Endothelial cell (in vitro differentiated cells): ENCODE measurements around the gene DCT. TPM values are rescaled to one million over a fixed set of nuclear protein-coding genes. Genes with fewer than 3 reads are reported as not detected.

Experiments
- DNase-seq: peaks from one replicate; pipeline ENCODE4 v3.0.0; 2021; ENCODE audit warnings: low spot score
- H3K27ac Mint-ChIP-seq: one replicate; pipeline ENCODE4 v1.8.0; 2021; ENCODE audit warnings: mixed read lengths, inconsistent platforms; ENCODE audit not compliant: unreplicated experiment
- H3K27me3 Mint-ChIP-seq: one replicate; pipeline ENCODE4 v1.8.0; 2021; ENCODE audit warnings: mild to moderate bottlenecking, moderate library complexity, mixed read lengths, inconsistent platforms; ENCODE audit not compliant: unreplicated experiment
- H3K36me3 Mint-ChIP-seq: one replicate; pipeline ENCODE4 v1.8.0; 2021; ENCODE audit warnings: mild to moderate bottlenecking, low read depth, mixed read lengths, inconsistent platforms; ENCODE audit not compliant: unreplicated experiment
- H3K4me1 Mint-ChIP-seq: one replicate; pipeline ENCODE4 v1.8.0; 2021; ENCODE audit warnings: mild to moderate bottlenecking, mixed read lengths, inconsistent platforms; ENCODE audit not compliant: unreplicated experiment
- H3K4me3 Mint-ChIP-seq: one replicate; pipeline ENCODE4 v1.8.0; 2021; ENCODE audit warnings: mild to moderate bottlenecking, mixed read lengths, inconsistent platforms; ENCODE audit not compliant: unreplicated experiment
- H3K9me3 Mint-ChIP-seq: one replicate; pipeline ENCODE4 v1.8.0; 2021; ENCODE audit warnings: mixed read lengths, inconsistent platforms; ENCODE audit not compliant: unreplicated experiment
- total RNA-seq: library from RNA; stranded (reverse); fragmentation: NEBNext Ultra II Directional; extraction: Animal tissue kit (Norgen Biotek cat#: 25700); gene quantifications from one replicate; pipeline ENCODE4 v1.2.1, GENCODE V29; 2021; ENCODE audit not compliant: unreplicated experiment
- TF ChIP-seq, protein P1 (sequence below): fragments of 200-600 bp; sonication (generic); IDR thresholded peaks from one replicate; pipeline ENCODE4 v1.5.0; 2021; ENCODE audit warnings: antibody characterized with exemption; ENCODE audit not compliant: unreplicated experiment

DCT gene
- total RNA-seq, 1 donor from 2014 or later, result not detected

DNA sequence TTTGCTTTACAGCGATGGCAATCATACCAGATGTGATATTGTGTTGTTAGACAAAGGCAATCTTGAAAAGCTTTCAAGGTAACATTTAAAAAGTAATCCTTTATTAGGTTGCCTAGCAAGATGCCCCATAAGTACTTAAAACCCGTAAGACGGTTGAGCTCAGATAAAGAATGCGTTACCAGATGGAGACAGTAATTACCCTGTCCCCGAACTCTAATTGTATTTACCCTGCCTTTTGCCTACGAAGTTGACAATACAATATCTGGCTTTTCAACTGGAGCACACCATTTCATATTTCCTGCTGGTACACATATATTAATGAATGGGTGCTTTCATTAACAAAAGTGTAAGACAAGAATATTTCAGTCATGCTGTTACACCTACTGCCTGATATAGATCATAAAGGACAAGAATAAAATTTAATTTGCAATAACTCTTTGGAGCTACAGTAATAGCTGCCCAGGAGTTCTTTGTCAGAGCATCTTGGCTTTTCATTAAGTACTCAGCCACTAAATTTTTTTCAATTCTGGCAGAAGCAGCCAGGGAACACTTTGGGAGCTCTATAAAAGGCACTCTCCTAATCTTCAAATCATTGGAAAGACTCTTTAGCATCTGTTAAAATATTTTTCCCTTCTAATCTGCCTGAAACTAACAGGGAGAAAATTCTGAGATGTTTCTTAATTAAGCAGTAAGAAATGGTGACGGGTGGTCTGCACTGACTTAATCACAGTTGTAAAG, 63.8 kb downstream of the DCT start:
- peaks cover 6% of the 10 kb centered on the region for H3K4me1 Mint-ChIP-seq
- no peaks in the 10 kb centered on the region for H3K9me3 Mint-ChIP-seq
- H3K36me3 Mint-ChIP-seq, result no peaks in the 10 kb centered on the region
- no peak for DNase-seq
- TF ChIP-seq, protein P1, sequence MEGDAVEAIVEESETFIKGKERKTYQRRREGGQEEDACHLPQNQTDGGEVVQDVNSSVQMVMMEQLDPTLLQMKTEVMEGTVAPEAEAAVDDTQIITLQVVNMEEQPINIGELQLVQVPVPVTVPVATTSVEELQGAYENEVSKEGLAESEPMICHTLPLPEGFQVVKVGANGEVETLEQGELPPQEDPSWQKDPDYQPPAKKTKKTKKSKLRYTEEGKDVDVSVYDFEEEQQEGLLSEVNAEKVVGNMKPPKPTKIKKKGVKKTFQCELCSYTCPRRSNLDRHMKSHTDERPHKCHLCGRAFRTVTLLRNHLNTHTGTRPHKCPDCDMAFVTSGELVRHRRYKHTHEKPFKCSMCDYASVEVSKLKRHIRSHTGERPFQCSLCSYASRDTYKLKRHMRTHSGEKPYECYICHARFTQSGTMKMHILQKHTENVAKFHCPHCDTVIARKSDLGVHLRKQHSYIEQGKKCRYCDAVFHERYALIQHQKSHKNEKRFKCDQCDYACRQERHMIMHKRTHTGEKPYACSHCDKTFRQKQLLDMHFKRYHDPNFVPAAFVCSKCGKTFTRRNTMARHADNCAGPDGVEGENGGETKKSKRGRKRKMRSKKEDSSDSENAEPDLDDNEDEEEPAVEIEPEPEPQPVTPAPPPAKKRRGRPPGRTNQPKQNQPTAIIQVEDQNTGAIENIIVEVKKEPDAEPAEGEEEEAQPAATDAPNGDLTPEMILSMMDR, result no peak
- no peak overlapping the region for H3K27ac Mint-ChIP-seq
- no peaks in the 10 kb centered on the region for H3K27me3 Mint-ChIP-seq
- no peak overlapping the region for H3K4me3 Mint-ChIP-seq

DNA sequence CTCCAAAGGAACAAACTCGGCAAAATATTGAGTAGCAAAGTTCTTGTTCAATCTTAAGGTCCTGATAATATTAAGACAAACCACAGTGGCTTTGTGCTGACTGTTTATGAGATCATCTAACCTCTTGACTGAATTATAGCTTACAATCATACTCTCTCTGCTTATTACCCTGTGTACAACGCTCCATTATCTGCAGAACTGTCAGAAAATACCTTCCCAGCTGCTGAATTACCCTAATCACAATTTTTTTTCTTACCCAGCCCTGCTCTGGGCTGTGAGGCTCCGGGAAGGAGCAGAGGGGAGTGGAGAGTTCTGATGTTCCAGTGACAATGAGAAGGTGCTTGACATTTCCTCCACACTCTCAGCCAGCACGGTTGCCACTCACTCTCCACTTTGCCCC, 64.8 kb downstream of the DCT start:
- H3K4me3 Mint-ChIP-seq, result no peak overlapping the region
- H3K27ac Mint-ChIP-seq, result no peak overlapping the region
- no peaks in the 10 kb centered on the region for H3K9me3 Mint-ChIP-seq
- no peaks in the 10 kb centered on the region for H3K36me3 Mint-ChIP-seq
- no peak for DNase-seq
- H3K27me3 Mint-ChIP-seq, result no peaks in the 10 kb centered on the region
- TF ChIP-seq, protein P1, result no peak
- no peaks in the 10 kb centered on the region for H3K4me1 Mint-ChIP-seq

DNA sequence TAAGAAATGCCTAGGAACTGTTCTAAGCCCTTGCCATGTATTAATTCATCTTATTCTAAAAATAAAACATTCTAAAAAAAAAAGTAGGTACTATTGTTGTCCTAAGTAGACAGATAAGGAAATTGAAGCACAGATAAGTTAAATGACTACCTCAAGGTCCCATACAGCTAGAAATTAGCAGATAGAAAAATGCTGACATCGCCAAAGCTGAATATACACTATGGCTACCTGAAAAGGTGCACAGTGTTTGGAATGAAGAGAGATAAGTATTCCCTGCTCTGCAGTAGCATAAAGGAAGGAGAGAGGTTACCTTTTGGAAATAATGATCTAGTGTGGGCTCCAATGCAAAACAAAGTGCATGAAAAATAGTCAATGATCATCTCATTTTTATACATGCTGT, 65.3 kb downstream of the DCT start:
- H3K4me1 Mint-ChIP-seq, result no peaks in the 10 kb centered on the region
- H3K4me3 Mint-ChIP-seq, result no peak overlapping the region
- no peaks in the 10 kb centered on the region for H3K36me3 Mint-ChIP-seq
- H3K27me3 Mint-ChIP-seq, result no peaks in the 10 kb centered on the region
- no peak for DNase-seq
- H3K9me3 Mint-ChIP-seq, result no peaks in the 10 kb centered on the region
- H3K27ac Mint-ChIP-seq, result no peak overlapping the region
- TF ChIP-seq, protein P1, result no peak

DNA sequence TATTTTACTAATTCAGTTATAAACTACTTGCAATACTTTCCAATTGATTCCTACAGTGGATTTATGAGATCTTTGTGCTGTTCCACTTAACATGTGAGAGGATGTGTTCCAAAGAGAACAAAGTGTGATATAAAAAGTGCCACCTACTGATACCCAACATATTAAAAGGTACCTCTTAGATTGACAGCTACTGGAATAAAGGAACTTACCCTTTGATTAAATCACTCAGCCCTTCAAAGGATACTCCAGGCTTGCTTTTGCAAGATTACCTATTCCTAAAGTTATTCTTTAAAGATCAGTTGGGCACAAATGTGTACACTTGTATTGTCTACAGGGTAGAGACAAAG, 65.9 kb downstream of the DCT start:
- Mint-ChIP-seq H3K4me1 (no peaks in the 10 kb centered on the region), H3K27me3 (no peaks in the 10 kb centered on the region), H3K4me3 (no peak overlapping the region), H3K27ac (no peak overlapping the region), H3K36me3 (no peaks in the 10 kb centered on the region), H3K9me3 (no peaks in the 10 kb centered on the region)
- TF ChIP-seq, protein P1, result no peak
- no peak for DNase-seq

DNA sequence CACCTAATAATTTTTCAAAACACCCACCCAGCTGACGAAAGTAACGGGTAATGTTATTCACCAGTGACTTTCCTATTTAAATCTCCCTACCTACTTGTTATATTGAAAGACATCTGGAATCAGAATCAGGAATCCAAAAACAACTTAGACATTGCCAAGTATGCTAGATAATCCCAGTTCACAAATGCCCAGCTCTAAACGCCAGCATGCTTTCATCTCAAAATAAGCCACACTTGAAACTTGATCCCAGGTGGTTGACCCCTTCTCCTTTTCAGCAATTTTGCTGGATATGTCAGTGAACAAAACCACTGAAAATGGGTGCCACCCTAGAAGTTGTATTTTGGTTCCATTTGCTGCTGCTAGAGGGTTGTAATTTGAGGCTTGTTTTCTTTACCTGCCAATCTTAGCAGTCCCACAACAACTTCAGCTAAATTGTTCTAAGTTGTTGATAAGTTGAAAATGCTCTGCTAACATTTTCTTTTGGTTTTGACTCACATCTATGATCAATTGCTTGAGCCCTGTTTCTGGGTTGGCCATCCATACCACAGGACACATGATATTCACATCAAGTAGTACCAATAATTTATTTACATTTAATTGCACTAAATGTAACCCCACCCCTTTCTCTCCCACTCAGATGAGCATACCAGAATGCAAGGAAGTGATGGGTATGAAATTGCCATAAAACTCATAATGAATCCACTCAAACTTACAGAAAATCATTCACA, 66.4 kb downstream of the DCT start:
- H3K9me3 Mint-ChIP-seq, result no peaks in the 10 kb centered on the region
- H3K4me1 Mint-ChIP-seq, result no peaks in the 10 kb centered on the region
- no peaks in the 10 kb centered on the region for H3K27me3 Mint-ChIP-seq
- H3K27ac Mint-ChIP-seq, result no peak overlapping the region
- H3K4me3 Mint-ChIP-seq, result no peak overlapping the region
- no peak for DNase-seq
- TF ChIP-seq, protein P1, result no peak
- H3K36me3 Mint-ChIP-seq, result no peaks in the 10 kb centered on the region
